ENCODE results near the gene TANGO6.
"Not testable (repeated sequence)": the region's sequence is repeated elsewhere in the genome, so short reads cannot be mapped to it uniquely, and the experiment has no call there.

Gene TANGO6

GRCh38 chr16:69017036-69017783, 173.9 kb downstream of the TANGO6 start:
- DNase-seq, result no peak

DNA sequence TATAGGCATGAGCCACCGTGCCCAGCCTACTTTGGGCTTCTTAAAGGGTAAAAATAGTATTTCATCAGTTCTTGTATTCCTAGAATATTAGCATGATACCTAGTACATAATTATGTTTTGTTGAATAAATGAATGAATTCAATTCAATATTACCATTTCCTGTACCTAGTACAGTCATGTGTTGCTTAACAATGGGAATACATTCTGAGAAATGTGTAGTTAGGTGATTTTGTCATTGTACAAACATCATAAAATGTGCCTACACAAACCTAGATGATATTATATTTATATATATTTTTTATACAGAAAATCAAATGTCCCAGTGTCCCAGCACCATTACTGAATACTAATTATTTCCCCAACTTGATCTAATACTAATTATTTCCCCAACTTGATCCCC, 176.5 kb downstream of the TANGO6 start:
- DNase-seq, result no peak

- DNase-seq, result no peak
Measured at GRCh38 chr16:69029121-69029520, 185.8 kb downstream of the TANGO6 start.

- no peak for DNase-seq
Measured at GRCh38 chr16:69031877-69032301, 188.6 kb downstream of the TANGO6 start.

- no peak for DNase-seq
Measured at GRCh38 chr16:69033151-69033949, 190.0 kb downstream of the TANGO6 start.

DNA sequence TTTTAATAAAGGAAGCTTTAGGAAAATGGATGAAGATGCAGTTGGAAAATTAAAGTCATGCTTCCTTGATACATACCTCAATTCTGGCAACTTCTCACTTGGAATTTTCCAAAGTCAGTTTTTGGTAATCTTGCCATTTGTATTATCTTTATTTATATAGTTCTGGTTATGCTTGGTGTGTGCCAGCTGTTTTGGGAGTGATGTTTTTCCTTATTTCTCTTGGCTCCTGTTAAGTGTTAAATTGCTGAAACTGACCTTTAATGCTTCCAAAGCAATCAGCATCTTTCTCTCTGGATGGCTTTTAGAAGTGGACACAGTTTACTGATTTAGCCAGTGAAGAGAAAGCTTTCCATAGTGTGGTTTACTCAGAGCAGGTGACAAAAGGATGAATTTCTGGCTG, 192.0 kb downstream of the TANGO6 start:
- no peak for DNase-seq

DNA sequence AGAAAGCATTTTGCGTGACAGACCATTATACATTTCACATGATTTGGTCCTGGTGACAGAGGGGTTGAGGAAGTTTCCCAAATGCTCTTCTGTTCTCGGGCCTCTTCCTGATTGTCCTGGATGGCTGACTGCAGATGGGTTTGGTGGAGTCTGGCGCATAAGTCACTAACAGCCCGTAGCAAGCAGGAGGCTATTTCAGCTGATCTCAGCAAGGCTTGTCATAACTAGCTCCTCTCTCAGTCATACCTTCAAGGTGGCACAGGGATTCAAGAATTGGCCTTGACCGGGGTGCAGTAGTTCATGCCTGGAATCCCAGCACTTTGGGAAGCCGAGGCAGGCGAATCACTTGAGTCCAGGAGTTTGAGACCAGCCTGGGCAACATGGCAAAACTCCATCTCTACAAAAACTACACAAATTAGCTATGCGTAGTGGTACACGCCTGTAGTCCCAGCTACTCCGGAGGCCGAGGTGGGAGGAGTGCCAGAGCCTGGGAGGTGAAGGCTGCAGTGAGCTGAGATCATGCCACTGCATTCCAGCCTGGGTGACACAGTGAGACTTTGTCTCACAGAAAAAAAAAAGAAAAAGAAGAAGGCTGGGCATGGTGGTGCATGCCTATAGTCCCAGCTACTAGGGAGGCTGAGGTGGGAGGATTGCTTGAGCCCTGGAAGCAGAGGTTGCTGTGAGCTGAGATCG, 193.2 kb downstream of the TANGO6 start:
- DNase-seq, result no peak

DNA sequence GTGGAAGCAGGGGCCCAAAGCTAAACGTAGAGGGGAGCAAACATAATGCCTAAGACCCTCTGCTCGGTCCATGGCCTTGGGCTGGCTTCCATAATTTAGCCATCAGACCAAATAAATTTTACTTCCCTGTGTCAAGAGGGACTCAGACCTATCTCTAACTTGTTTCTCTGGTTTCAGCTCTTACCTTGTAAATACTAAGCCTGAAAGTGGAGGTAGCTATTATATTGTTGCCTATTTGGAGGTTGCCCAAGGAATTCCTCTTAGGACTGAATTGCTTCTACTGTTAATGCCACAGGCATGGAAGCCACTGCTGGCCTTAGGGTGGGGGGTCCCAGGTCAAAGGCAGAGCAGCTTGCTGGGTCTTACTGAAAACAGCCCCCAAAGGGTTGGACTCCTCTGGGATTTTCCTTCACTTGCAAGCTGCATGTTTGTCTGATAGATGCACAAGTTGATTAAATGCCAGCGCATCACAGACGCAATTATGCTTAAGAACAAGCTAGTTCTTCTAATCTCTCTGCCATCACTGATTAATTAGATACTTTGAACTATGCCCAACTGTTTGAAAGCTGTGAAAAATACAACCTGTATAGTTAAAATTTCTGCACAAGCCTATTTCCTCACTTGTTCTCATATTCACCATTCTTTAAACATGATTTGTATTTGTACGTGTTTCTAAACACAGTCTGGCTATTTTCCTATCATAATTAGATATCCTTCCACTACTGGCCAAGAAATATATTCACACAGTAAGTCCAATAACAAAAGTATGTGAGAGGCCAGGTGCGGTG, 194.2 kb downstream of the TANGO6 start:
- no peak for DNase-seq

- DNase-seq, result no peak
Measured at GRCh38 chr16:69039333-69039941, 196.1 kb downstream of the TANGO6 start.

DNA sequence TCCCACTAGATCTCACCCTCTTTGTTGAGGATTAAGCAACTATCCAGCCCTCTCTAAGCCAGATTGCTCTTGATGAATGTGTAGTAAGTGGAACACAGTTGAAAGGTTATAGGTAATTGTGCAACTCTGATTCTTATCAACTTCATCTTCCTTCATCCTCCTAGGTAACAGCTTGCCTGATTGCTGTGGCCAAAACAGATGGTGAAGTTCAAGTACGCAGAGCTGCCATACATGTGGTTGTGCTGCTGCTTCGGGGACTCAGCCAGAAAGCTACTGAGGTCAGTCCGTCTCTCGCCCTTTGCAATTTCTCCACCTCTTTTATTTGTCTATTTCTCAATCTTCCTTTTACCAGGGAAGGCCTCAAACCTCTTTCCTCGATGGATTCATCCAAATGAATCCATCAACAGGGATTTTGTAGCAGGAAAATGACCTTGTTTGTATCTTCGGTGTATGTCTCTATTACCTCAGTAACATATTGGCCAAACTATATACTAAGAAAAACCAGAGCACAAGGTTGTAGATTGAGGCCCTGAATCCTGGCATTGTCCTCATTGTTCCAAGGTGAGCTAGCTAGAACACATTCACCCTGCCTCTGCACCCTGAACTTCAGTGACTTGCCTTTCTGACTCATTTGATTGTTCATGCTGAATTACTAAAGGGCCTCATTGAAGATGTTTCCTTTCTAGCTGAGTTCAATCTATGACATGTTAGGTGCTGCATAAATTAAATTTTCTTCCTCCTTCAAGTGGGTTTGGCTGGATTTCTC, 197.0 kb downstream of the TANGO6 start:
- no peak for DNase-seq

- no peak for DNase-seq
Measured at GRCh38 chr16:69048328-69049120, 205.2 kb downstream of the TANGO6 start.

DNA sequence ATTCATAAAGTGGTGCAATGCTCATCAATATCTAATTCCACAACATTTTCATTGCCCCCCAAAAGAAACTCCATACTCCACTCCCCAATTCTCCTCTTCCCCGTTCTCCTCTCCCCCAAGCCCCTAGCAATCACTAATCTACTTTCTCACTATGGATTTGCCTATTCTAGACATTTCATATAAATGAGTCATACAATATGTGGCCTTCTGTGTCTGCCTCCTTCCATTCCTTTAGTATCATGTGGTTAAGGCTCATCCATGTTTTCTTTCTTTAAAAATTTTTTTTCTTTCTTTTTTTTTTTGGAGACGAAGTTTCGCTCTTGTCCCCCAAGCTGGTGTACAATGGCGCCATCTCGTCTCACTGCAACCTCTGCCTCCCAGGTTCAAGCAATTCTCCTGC, 205.8 kb downstream of the TANGO6 start:
- DNase-seq, result no peak

- no peak for DNase-seq
Measured at GRCh38 chr16:69049603-69050375, 206.5 kb downstream of the TANGO6 start.

DNA sequence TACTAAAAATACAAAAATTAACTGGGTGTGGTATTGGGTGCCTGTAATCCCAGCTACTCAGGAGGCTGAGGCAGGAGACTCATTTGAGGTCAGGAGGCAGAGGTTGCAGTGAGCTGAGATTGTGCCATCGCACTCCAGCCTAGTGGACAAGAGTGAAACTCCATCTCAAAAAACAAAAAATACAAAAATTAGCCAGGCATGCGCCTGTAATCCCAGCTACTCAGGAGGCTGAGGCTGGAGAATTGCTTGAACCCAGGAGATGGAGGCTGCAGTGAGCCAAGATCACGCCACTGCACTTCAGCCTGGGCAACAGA, 208.1 kb downstream of the TANGO6 start:
- DNase-seq, result not testable (repeated sequence)

- DNase-seq, result no peak
Measured at GRCh38 chr16:69055008-69055407, 211.7 kb downstream of the TANGO6 start.

DNA sequence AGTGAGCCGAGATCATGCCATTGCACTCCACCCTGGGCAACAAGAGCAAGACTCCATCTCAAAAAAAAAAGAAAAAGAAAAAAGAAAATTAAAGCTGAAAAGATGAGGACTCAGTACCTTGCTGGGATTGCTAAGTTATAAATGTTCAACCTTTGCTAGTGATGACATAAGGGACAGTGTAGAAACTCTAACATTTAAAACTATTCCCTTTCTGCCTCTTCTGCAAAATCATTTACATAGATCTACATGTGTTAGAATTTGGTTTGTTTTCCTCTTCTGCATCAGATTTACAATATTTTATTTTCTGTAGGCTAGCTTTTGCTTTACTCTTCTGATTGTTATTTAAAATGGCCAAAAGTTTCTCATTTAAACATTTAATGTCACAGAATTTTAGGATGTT, 212.6 kb downstream of the TANGO6 start:
- no peak for DNase-seq

GRCh38 chr16:69056421-69056820, 213.1 kb downstream of the TANGO6 start:
- no peak for DNase-seq

DNA sequence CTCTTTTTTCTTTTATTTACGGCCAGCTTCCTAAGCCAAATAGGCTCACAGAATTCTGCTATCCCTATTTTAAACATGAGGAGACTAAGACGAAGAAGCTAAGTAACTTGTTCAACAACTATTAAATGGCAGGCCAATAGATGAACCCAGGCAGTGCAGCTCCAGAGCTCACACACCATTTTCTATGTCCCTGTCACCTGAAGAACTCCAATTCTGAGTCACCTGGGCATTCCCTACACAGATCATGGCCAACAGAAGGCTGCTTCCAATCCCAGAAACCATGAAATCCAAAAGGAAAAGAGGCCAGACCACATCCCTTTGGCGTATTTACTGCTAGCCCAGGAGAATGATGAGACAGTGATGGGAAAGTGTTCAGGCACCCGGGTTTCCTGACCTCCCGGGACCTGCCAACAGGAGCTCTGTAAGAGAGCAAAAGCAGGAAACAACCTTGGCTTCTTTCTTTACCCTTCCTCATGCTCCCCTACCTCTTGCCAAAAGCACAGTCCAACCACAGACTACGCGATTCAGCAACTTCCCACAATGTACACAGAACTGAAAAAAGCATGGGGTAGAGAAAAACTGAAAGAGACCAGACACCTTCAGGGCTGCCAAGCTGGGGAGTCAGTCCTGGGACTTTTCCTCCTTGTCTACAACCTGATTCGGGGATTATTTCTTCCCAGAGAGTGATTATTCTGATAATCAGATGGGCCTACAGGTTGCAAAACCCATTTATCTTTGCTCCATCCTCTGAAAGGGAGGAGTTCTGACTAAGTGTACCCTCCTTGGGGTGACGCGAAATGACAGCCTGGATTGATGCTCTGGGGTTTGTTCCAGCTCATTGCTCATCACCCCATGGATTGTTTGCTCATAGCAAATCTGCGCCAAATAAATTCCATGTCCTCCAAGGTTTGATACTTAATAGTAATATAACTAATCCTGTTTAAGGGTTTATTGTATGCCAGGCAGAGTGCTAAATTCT, 214.4 kb downstream of the TANGO6 start:
- no peak for DNase-seq

GRCh38 chr16:69063491-69063890, 220.2 kb downstream of the TANGO6 start:
- DNase-seq, result not testable (repeated sequence)

All from NCI-H2029 (cell line).